ENCODE results near the gene PPP1R14D.

GRCh38 chr15:40771242-40771641 lies 57.3 kb downstream of the PPP1R14D start:
- TF ChIP-seq CTCF (IDR thresholded peaks at IDR 0.05) (no peak), POLR2AphosphoS5 (IDR thresholded peaks at IDR 0.05; ENCODE audit: low read depth, low read length) (no peak), SIN3A (IDR thresholded peaks at IDR 0.05; ENCODE audit: borderline replicate concordance, insufficient read depth, low read depth, low read length) (no peak), TCF7L2 (IDR thresholded peaks at IDR 0.05; ENCODE audit: low read depth, low read length) (no peak), REST (IDR thresholded peaks at IDR 0.05; ENCODE audit: insufficient read depth in 1 of 2, low read depth in 2 of 2, low read length in 1 of 2) (no peak)
